Body of pancreas (tissue), 4 donors: ENCODE data around the gene TNFAIP2. TPM values are rescaled to one million over a fixed set of nuclear protein-coding genes. Genes with fewer than 3 reads are reported as not detected.
A peak's percentile ranks its signal among the peaks of the same experiment; 100 is the strongest.

Experiments
- ATAC-seq: fragments of 150-250 bp; one replicate; pipeline ENCODE4 v1.9.1; 2016
- DNase-seq, 4 donors: peaks; one replicate each; pipeline ENCODE4 v3.0.0-alpha.2; 2019
- H3K27ac ChIP-seq, 4 donors: fragments of 200-600 bp; sonication (generic); 1 replicate in 3 of 4; 2 replicates in 1 of 4; pipeline versions ENCODE4 v1.5.1 to v1.6.1; 2016 to 2019; ENCODE audit warnings: mild to moderate bottlenecking in 1 of 4, mixed read lengths in 1 of 4, moderate library complexity in 1 of 4
- H3K27me3 ChIP-seq, 2 donors: fragments of 200-600 bp; sonication (generic); one replicate each; pipeline ENCODE4 v1.6.0; 2016; ENCODE audit warnings: mild to moderate bottlenecking in 1 of 2
- H3K36me3 ChIP-seq, 2 donors: fragments of 200-600 bp; sonication (generic); replicated peaks in 1 of 2; 2 replicates each; pipeline ENCODE4 v1.5.1; 2016; ENCODE audit warnings: low read depth in 2 of 2; ENCODE audit not compliant: insufficient read depth in 1 of 2
- H3K4me1 ChIP-seq: fragments of 200-600 bp; sonication (generic); one replicate; pipeline ENCODE4 v1.6.0; 2016
- H3K4me3 ChIP-seq, 2 donors: fragments of 200-600 bp; sonication (generic); 1 replicate in 1 of 2; 2 replicates in 1 of 2; pipeline ENCODE4 v1.5.1; 2016 to 2019
- H3K9me3 ChIP-seq, 3 donors: fragments of 200-600 bp; sonication (generic); 1 replicate in 2 of 3; 2 replicates in 1 of 3; pipeline ENCODE4 v1.5.1; 2016
- CTCF ChIP-seq, 7 experiments: fragments of 450-650 bp in 4 of 7; fragments of 200-600 bp in 3 of 7; sonication (generic) in 3 of 7; IDR thresholded peaks; one replicate each; pipeline ENCODE4 v1.5.1; 2016 to 2019; ENCODE audit warnings: antibody characterized with exemption in 7 of 7
- POLR2A ChIP-seq, 3 donors: fragments of 450-650 bp; IDR thresholded peaks; one replicate each; pipeline ENCODE4 v1.6.1; 2016; ENCODE audit warnings: antibody characterized with exemption in 3 of 3, mild to moderate bottlenecking in 2 of 3
- WGBS, 2 donors: methylation state at CpG; one replicate each; pipeline ENCODE4 v1.1.5; 2017; 5-methylcytosine and 5-hydroxymethylcytosine counted together
- intact Hi-C: fragments of 100-400 bp; cut with DNase I; formaldehyde crosslinking; loops from one replicate; pipeline ENCODE4 v1.15.1; 2023
- total RNA-seq, 2 donors: library from RNA; depleted of rRNA; stranded (reverse); fragments of >200 nt; gene quantifications; one replicate each; pipeline ENCODE4 v1.1.0, GENCODE V29; 2016

The TNFAIP2 gene, protein sequence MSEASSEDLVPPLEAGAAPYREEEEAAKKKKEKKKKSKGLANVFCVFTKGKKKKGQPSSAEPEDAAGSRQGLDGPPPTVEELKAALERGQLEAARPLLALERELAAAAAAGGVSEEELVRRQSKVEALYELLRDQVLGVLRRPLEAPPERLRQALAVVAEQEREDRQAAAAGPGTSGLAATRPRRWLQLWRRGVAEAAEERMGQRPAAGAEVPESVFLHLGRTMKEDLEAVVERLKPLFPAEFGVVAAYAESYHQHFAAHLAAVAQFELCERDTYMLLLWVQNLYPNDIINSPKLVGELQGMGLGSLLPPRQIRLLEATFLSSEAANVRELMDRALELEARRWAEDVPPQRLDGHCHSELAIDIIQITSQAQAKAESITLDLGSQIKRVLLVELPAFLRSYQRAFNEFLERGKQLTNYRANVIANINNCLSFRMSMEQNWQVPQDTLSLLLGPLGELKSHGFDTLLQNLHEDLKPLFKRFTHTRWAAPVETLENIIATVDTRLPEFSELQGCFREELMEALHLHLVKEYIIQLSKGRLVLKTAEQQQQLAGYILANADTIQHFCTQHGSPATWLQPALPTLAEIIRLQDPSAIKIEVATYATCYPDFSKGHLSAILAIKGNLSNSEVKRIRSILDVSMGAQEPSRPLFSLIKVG
- 10 to 100 TPM; 22.1 to 75.5 TPM for total RNA-seq

DNA sequence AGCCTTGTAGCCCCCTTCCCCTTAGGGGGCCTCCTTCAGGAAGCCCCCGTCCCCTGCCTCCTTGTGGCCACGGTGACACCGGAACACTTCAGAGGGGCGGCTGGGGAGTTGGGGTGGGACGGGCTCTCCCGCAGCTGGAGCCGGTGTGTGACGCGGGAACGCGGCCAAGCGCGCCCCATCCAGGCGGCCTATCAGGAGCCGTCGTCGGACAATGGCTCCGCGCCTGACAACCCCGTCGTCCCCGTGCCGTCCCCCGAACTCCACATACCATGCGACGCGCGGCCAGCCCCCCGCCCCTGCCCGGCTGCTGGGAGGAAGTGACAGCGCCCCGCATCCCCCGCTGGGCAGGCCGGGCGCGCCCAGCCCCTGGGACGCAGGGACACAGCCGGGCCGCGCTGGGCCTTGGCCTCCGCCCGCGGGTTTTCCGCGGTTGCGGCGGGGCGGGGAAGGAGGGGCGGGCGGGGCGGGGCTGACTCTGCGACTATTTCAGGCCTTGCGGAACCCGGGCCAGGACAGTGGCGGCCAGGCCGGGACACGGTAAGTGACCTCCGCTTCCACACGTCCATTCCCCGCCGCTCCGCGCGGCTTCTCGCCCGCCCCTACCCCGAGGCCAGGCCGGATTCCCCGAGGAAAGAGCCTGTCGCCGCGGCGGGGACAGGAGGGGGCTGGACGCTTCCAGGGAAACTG lies at the start of gene TNFAIP2:
TNFAIP2 (plus strand) TSS at position 515 of the 687 bp plus-strand sequence. CDS start 2,997 bp downstream, outside the sequence.
- DNase-seq = peak in 3 of 4 donors; percentile 23 to 52 (median 33)
- H3K36me3 ChIP-seq = no peaks in the 10 kb centered on the region
- intact Hi-C loops = no loop called here
- peak within 1 kb of the TSS; percentile 71 to 93 (median 84) for H3K27ac ChIP-seq
- H3K9me3 ChIP-seq = no peaks in the 10 kb centered on the region
- no peaks in the 10 kb centered on the region for H3K27me3 ChIP-seq
- H3K4me1 ChIP-seq = peaks cover 73% of the 10 kb centered on the region
- WGBS, 2 donors = 3% methylated on average over 73 of the region's 74 CpGs; no CpG with 5 or more reads in 1 of the 2 donors
- peak; percentile 13 to 71 (median 57) for TF ChIP-seq POLR2A (IDR thresholded peaks at IDR 0.05)
- no peak for TF ChIP-seq CTCF (IDR thresholded peaks at IDR 0.05)
- peak; percentile 7 for ATAC-seq
- peak within 1 kb of the TSS in 1 of 2 donors; percentile 17 for H3K4me3 ChIP-seq

DNA sequence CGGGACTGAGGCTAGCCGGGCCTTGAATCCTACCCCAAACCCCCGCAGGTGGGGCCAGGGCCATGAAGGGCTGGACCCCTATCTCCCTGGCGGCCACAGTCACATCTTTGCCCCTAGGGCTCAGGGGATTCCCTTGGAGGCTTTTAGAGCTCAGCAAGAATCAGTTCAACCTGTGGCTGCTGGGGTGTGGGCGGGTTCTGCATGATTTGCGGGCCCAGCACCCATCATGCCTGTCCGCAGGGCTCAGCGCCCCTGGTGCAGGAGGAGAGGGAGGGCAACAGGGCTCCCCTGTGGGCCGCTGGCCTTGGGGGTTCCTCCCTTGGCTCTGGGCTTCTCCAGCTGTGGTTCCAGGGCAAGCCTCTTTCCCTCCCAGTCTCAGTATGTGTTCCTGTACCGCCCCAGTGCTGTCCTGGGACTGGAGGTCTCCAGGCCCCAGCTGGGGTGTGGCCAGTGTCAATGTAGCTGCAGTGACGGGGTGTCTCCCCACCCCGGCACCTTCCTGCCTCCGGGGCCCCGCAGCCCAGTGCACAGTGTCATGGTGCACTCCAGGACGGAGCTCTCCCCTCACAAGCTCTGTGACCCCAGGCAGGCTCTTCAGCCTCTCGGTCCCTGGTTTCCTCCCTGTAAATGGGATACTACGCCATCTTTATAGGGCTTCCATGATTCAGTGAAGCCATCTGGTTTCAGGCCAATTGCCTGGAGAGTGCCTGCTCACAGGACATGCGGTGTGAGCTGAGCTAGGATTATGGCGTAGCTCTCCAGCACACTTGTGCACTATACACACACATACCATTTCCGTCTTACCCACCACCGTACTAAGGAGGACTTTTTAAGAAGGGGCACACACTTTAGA lies 49.2 kb upstream of the TNFAIP2 start:
- intact Hi-C loops = loop anchor here (10.0 kb wide), 1 partner anchor 221 kb away; no protein-coding TSS in a partner anchor
- H3K4me1 ChIP-seq = peaks cover 36% of the 10 kb centered on the region
- no peaks in the 10 kb centered on the region for H3K9me3 ChIP-seq
- H3K36me3 ChIP-seq = no peaks in the 10 kb centered on the region
- no peak for ATAC-seq
- 74 to 82% methylated on average over 12 to 21 of the region's 21 CpGs for WGBS, 2 donors
- H3K27ac ChIP-seq = peak overlapping the region in 3 of 4 donors; percentile 30 to 70 (median 64)
- DNase-seq = no peak
- no peak overlapping the region for H3K4me3 ChIP-seq
- no peaks in the 10 kb centered on the region for H3K27me3 ChIP-seq
- TF ChIP-seq CTCF (IDR thresholded peaks at IDR 0.05) = no peak
- TF ChIP-seq POLR2A (IDR thresholded peaks at IDR 0.05) = no peak

DNA sequence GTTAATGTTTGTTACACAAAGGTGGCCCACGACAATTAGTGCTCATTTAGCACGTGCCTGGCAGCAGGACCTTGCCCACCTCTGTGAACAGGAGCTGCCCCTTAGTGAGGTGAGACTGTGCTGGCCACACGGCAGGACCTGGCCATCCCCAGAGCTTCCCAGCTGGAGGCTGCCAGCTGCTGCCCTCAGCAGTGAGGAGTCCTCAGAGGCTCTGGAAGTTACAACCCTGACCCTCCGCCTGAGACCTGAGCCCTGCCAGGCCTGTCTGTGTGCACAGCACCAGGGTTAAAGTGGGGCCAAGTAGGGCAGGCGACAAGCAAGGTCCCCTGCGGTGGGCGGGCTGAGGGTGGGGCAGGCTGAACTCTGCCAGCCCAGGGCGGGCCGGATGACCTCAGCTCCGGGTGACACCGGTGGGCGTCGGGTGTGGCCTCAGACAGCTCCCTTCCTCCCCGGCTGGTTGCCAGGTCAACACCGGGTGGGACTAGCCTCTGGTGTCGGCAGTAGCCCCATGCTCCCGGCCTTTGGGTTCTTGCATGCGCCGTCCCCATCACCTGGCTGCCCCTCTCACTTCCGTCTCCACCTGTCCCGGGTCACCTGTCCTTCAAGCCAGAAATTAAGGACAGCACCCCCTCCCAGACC lies 48.4 kb upstream of the TNFAIP2 start:
- no peak for TF ChIP-seq POLR2A (IDR thresholded peaks at IDR 0.05)
- TF ChIP-seq CTCF (IDR thresholded peaks at IDR 0.05) = no peak
- H3K27me3 ChIP-seq = no peaks in the 10 kb centered on the region
- H3K36me3 ChIP-seq = no peaks in the 10 kb centered on the region
- H3K4me1 ChIP-seq = peaks cover 36% of the 10 kb centered on the region
- ATAC-seq = peak; percentile 25
- peak; percentile 45 to 64 (median 58) for DNase-seq
- WGBS, 2 donors = 10 to 17% methylated on average over 7 to 21 of the region's 21 CpGs
- H3K27ac ChIP-seq = peak overlapping the region in 3 of 4 donors; percentile 40 to 70 (median 64)
- H3K9me3 ChIP-seq = no peaks in the 10 kb centered on the region
- H3K4me3 ChIP-seq = no peak overlapping the region
- intact Hi-C loops = loop anchor here (10.0 kb wide), 1 partner anchor 220 kb away; no protein-coding TSS in a partner anchor

- Histone ChIP-seq H3K4me3 (no peak overlapping the region), H3K27ac (no peak overlapping the region), H3K4me1 (peaks cover 26% of the 10 kb centered on the region), H3K36me3 (no peaks in the 10 kb centered on the region), H3K9me3 (no peaks in the 10 kb centered on the region), H3K27me3 (no peaks in the 10 kb centered on the region)
- ATAC-seq (peak; percentile 39), DNase-seq (peak; percentile 79 to 88 (median 84))
- TF ChIP-seq POLR2A (IDR thresholded peaks at IDR 0.05) (no peak), CTCF (IDR thresholded peaks at IDR 0.05) (peak; percentile 56 to 90 (median 77))
- WGBS, 2 donors = 9 to 14% methylated on average over 9 of the region's 9 CpGs
- intact Hi-C loops = loop anchor here (10.0 kb wide), 1 partner anchor 216 kb away; no protein-coding TSS in a partner anchor
Measured at GRCh38 chr14:103078420-103078749, 44.9 kb upstream of the TNFAIP2 start.
